Measurements from ENCODE around the gene CNP.

DNA sequence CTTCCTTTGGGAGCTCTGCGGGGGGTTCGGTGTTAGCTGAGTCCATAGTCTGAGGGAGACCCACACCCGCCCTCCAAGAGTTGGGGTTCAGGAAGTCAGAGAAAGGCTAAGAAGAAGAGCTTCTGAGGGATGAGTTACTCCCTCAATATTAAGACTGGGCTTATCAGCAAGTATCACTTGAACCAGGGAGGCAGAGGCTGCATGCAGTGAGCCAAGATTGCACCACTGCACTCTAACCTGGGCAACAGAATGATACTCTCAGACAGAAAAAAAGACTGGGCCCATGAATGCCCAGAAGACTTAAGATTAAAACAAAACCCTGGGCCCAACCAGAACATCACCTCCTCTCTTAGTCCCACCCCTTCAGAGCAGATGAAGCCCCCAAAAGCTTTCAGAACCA lies 59.3 kb downstream of the CNP start:
- no peak for TF ChIP-seq POLR2AphosphoS5 (IDR thresholded peaks at IDR 0.05; ENCODE audit: low read depth, low read length)
- TF ChIP-seq POLR2A (IDR thresholded peaks at IDR 0.05; ENCODE audit: low read depth, low read length) = no peak

Measured in GM12892 (cell line).